Renal pelvis (tissue), 4 donors: ENCODE measurements around the gene COX19. TPM values are rescaled to one million over a fixed set of nuclear protein-coding genes. Genes with fewer than 3 reads are reported as not detected.

Source experiments
- DNase-seq: peaks from one replicate; pipeline ENCODE4 v3.0.0-alpha.2; 2013
- polyA plus RNA-seq, 3 donors: library from polyadenylated mRNA; unstranded; fragments of 120-200 nt; gene quantifications; one replicate each; pipeline ENCODE4 v1.2.1, GENCODE V29; 2013; ENCODE audit not compliant: insufficient read length in 3 of 3

Gene COX19
- polyA plus RNA-seq, 3 donors: 10.5 to 17.3 (median 16.3) TPM

DNA sequence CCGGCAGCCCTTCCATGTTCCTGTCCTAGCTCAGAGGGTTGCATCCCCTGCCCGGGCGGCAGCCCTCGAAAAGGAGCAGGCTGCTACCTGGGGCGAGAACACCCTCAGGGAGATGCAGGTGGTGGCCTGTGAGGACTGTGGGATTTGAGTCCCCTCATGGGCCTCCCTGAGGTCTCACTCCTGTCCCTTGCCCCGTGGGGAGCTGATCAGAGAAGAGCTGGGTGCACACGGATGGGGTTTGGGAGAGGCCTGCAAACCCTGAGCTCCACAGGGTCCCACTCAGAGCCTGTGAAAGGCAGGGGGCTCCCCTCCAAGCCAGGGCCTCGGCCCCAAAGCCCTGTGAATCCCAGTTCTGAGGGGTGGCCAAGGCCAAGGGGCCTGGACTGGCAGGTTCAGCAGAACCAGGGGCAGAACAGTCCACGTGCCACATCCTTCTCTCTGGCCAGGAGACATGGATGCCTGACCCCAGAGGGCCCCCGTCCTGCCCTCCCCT lies 7.2 kb upstream of the COX19 start:
- DNase-seq: no peak

DNA sequence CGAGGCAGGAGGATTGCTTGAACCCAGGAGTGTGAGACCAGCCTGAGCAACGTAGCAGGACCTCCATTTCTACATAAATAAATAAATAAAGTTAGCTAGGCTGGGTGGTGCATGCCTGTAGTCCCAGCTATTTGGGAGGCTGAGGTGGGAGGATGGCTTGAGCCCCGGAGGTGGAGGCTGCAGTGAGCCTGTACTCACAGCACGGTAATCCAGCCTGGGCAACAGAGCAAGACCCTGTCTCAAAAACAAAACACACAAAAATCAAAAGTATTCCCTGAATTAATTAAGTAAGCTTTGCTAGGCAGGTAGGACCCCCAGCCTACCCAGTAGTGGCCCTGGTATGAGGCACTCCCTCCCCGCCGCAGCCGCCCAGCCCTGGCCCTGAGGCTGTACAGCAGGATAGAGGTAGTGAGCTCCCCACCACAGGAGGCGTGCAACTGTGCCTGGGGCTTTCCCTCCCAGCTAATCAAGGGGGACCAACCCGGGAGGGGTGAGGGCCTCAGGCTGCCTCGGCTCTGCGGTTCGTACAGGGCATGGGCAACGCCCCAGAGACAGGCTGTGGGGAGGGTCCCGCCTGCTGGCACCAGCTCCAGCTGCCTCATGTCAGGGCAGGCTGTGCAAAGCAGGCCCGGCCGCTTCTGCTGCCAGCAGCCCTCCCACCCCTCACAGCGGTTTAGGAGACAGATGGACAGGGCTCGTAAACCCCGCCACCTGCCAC lies 6.6 kb upstream of the COX19 start:
- no peak for DNase-seq

DNA sequence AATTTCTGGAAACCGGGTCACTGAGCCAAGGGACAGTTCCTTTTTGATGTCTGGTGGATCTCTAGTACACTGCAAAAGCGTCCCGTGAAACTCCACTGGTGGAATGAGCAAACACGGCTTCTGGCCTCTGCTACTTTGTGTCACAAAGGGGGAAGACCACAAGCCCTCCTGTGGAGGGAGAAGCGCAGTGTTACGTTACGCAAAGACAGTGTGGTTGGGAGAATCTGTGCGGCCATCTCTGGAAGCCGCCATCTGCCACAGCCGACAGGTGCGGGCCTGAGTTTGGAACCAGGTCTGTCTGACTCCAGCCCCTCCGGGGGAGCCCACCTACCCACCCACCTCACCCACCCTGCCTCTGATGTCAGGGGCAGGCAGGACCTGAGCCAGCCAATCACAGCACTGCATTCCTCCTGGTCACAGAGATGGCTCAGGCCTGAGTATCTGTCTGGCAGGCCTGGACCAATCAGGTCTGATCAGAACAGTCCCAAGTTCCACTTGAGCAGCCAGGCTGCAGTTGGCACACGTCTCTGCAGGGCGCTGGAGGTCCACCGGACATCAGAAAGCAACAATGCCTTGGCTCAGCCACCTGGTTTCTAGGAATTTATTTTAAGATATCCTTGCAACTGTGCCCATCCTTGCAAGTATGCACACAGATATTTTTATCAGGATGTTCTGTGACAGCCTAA lies 4.7 kb upstream of the COX19 start:
- DNase-seq: no peak

DNA sequence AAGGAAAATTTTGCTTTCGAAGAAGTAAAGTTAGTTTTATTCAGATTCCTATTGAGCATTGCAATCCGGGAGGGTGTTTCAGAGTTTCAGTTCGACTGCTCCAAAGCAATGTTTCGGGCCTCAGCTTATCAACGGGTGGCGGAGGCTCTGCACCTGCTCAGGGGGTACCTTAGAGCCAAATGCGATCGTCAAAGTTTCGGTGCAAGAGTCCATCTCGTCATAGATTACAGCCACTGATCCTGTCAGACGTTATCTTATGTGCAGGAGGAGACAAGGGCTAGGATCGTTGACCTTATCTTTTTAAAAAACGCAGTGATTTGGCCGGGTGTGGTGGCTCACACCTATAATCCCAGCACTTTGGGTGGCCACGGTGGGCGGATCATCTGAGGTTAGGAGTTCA lies 3.8 kb upstream of the COX19 start:
- DNase-seq: no peak

DNA sequence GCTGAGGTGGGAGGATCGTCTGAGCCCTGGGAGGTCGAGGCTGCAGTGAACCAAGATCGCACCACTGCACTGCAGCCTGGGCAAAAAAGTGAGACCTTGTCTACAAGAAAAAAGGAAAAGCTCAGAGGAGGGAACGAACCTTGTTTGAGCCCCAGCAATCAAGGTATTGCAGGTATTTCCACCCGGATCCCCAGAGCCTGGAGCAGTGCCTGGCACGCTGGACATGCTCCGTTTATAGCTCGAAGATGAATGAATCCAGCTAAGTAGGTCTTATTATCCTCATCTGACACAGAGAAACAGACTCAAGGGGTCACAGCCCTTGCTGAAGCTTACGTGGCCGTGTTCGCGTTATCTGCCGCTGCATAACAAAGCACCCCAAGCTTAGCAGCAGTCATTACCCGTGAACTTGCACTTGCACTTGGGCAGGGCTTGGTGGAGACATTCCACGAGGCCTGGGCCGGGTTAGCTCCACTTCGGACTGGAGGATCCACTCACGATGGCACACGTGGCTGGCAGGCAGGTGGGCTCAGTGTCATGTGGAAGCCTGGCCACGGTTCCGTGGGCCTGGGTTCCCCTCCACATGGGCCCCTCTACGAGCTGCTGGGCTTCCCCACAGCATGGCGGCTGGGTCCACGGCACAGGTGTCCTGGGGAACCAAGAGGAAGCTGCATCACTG lies 3.2 kb upstream of the COX19 start:
- no peak for DNase-seq

DNA sequence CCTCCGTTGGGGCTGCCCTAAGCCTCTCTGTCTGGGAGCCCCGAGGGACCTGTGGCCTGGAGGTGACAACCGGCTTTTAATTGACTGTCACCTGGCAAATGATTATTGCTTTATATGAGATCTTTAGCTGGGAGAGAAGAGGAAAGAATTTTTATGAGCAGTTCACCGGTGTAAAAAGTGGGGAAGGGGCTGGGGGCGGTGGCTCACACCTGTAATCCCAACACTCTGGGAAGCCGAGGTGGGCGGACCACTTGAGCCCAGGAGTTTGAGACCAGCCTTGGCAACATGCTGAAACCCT lies 2.6 kb upstream of the COX19 start:
- DNase-seq: no peak

DNA sequence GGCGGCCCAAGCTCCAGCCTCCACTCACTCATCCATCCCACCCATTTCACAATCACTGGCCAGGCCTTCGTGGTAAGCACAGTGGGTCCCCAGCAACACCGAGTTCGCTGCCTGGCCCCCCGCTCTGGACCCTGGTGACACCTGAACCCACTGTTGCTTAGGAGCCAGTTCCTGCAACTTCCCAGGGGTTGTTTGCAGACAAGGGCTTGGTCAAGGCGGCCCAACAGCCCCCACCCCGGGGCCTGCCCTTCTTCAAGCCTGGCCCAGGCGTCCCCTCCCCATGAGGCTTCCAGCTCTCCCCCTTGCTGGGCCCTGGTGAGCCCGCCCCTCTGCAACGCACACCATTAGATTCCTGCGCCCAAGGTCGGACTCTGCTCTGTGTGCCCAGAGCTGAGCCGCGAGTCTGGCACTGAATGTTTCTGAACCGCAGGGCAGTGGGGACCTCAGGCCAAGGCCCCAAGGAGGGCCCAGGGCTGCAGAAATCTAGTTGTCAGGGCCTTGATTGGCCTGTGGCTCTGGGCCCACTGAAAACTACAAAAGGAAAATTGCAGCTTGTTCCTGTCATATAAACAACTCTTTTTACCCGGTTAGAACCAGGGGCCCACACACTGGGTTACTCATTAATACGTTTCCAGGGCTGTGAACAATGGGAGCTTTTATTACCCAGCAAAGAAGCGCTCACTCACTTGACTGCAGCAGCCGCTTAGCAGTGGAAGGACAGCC lies 2.1 kb upstream of the COX19 start:
- DNase-seq: peak; percentile 87

DNA sequence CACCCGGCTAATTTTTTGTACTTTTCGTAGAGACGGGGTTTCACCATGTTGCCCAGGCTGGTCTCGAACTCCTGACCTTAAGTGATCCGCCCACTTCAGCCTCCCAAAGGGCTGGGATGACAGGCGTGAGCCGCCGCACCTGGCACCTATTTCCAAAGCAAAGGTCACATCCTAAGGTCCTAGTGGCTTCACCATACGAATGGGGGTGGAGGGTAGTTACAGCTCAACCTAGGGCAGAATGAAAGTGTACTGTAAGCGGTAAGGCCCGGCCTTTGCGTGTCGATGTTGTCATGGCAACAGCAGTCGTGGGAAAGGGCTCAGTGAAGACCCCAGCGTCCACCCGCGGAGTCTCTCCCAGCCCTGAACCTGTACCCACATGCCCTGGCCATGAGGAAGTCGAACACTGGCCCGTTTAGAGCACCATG lies 1.6 kb upstream of the COX19 start:
- no peak for DNase-seq

DNA sequence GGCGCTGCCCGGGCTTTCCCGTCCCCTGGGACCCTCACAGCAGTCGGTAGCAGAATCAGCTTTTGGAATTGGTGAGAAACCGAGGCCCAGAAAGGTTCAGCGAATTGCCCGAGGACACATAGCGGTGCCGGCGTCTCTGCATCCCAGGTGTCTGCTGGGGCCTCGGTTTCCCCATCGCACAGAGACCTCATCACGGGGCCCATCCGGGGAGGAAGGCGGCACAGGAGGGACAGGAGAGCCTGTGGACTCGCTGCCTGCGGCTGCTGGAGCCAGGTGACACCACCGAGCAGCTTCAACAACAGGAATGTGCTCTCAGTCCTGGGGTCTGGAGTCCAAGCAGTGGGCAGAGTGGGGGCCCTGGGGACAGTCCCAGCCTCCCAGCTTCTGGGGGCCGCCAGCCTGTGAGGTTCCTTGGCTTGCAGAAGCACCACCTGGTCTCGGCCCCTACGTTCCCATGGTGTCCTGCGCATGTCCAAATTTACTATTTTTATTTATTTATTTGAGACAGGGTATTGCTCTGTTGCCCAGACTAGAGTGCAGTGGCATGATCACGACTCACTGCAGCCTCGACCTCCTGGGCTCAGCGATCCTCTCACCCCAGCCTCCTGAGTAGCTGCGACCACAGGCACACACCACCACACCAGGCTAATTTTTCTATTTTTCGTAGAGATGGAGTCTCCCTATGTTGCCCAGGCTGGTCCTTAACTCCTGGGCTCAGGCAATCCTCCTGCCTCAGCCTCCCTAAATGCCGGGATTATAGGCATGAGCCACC lies 539 bp upstream of the COX19 start:
- no peak for DNase-seq

DNA sequence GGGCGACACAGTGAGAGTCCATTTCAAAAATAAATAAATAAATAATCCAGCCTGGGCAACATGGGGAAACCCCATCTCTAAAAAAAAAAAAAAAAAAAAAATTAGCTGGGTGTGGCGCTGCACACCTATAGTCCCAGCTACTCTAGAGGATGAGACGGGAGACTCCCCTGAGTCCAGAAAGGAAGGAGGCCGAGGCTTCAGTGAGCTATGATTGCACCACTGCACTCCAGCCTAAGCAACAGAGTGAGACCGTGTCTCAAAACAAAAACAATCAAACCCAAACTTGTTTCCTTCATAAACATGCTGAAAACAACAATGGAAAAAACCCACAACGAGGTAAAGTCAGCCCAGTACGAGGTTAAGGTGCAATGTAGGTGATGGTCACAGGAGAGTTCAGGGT lies 1.2 kb downstream of the COX19 start:
- DNase-seq: no peak

DNA sequence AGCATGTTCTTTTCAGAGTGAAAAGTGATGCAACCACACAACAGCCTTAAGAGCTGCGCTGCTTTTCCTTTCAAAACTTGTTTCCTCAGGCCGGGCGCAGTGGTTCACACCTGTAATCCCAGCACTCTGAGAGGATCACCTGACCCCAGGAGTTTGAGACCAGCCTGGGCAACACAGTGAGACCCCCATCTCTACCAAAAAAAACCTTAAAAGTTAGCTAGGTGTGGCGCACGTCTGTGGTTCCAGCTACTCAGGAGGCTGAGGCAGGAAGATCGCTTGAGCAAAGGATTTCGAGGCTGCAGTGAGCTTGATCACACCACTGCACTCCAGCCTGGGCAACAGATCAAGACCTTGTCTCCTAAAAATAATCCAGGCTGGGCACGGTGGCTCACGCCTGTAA lies 2.0 kb downstream of the COX19 start:
- no peak for DNase-seq

DNA sequence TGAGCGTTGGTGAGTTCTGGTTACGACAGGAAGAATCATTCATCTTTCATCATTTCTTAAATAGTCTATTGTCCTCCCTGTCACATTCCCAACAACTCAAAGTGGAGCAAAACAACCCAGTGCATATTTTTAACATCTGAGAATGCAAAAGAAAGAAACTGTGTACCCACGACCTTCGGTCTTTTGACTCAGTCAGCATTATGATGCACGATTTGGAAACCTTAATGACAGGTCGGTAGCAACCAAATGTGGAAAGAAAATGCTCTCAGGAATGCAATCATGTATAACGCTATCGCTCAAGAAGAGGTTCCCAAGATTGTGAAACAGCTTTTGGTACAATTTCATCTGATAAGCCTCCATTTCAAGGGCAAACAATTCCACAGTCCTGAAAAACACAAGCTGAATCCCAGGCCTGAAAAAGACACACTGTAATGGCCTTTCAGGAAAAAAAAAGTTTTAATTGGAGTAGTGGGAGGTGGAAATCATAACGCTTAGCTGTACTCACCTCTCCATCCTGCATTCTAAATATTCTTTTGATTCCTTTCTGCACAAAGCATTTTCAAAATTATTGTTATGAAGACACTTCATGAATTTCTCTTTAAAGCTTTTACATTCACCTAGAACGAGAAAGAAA lies 2.6 kb downstream of the COX19 start:
- DNase-seq: no peak

DNA sequence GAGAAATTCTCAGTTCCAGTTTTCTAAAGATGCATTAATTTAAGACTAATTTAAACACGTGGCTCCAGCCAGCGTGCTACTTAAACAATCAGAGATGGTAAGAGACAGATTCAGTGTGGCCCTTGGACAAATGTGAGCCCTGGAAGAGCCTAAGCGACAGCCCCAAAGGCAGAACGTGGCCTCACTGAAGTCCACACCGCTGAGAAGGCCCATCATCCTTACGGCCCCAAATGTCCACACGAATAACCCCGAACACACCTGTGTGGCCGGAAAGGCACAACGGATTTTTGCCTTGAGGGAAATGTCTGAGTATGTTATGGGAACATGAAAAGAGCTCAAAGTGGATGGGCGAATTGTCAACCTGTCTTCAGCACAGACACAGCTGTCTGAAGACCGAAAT lies 3.2 kb downstream of the COX19 start:
- no peak for DNase-seq

DNA sequence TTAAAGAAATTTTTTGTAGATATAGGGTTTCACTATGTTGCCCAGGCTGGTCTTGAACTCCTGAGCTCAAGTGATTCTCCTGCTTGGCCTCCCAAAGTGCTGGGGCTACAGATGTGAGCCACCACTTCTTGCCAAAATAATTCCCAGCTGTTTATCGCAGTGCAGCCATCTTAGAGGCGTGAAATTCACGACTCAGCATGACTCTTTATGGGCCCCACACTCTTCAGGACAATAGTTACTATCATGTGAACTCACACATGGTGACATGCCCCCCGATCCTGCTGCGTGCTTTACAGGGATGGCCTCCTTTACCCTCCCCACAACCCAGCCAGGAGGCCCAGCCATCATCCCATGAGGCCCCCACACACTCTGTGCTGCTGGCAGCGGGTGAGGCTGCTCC lies 4.6 kb downstream of the COX19 start:
- DNase-seq: no peak

DNA sequence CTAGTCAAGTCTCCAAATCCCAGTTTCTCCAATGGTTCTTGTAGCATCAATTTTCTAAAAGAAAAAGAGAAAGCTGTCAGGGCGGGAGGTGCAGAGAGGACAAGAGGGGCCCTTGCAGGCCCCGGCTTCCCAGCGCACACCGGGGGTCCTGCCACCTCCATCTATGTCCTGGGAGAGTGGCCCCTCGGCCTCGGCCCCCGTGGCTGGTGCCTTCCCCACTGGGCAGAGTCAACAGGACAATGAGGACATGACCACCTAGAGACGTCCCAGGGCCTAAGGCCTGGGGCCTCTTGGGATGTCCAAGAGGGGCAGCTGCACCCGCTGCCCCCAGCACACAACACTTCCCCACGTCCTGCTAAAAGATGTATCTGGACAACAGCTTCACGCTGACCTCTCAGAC lies 5.9 kb downstream of the COX19 start:
- DNase-seq: no peak

DNA sequence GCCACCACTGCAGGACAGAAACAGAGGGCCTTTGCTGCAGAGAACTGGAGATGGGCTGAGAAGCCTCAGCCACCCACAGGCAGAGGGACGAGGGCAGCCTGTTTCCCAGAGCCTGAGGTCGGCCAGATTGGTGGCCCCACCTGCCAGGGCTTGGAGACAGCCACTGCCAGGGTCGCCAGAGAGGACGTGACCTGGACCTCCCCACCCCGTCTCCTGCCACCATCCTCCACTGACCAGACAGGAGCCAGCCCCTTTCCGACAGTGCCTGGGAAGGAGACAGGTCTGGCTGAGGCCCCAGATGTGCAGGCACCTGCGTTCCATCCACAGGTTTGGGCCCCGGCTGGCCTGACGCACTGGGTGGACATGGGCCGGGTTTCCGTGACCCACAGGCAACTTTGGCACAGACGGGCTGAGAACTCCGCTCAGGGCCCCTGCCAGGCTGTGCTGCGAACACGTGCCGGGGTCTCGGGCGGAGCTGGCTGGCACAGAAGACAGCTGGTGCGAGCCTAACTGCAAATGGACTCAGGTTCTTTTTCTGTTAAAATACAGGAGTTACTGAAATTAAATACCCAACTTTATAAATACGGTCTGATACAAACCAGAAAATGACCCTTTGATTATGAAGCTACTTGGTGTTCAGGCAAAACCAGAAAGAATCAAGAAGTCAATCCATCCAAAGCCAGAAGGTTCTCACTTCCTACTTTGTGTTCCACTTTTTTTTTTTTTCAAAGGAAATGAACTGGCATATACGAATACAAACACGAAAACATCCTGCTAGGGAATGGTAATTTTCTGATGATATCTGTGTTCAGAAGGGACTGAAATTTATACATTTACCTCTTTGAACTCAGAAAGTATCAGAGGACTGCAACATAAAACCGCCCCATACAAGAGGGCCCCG lies 6.9 kb downstream of the COX19 start:
- no peak for DNase-seq

DNA sequence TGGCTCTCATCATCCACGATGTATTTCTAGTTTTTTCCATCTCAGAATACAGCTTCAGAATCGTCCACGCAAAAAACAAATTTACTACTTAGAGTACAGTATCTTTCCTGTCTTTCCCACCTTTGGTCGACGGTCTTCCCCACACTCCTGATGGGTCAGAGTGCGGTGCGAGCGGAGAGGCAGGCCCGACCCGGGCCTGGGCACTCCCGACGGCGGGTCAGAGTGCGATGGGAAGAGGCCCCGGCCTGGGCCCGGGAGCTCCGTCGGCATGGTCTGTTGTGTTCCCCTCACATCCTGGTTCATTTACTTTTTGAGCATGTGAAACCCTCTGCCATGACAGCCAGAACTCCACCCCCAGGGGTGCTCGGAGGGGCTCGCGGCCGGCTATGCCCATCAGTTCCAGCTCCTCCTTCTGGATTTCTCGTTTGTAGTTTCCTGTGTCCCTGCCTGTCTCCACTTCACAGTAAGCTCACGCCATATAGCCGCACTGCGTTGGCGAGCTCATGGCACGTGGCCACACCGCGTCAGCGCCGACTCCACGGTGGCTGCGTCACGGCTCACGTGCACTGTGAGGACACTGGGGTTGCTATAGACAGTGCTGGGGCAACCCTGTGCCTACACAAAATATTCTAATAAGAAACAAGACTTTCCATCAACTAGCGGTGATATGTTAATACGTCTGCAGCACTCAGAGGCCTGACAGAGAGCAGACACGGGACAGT lies 7.8 kb downstream of the COX19 start:
- DNase-seq: no peak

DNA sequence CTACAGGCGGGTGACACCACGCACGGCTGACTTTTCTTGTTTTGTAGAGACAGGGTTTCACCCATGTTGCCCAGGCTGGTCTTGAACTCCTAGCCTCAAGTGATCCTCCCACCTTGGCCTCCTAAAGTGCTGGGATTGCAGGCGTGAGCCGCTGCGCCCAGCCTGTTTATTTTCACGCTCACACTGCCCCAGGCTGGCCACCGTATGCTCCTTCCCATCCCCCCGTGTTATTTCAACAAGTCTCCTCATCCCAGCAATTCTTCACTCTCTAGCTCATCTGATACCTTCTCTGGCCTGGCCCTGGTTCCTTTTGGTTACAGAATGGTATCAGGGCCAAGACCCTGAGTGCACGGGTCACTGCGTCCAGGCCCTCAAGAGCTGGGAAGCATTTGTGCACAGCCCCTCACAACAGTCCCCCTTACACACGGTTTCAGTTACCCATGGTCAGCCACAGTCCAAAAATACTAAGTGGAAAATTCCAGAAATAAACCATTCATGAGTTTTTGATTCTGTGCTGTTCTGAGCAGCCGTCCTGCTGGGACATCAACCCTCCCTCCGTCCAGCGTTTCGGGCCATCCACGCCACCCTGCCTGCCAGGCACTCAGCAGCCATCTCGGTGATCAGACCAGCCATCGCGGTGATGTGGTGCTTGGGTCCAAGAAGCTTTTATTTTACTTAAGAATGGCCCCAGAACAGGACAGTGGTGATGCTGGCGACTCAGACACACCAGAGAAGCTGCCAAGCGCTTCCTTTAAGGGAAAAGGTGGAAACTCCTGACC lies 8.9 kb downstream of the COX19 start:
- DNase-seq: no peak
